Thyroid gland (tissue), 4 donors: ENCODE data around the gene LILRA6.
"Not testable (repeated sequence)": the region's sequence is repeated elsewhere in the genome, so short reads cannot be mapped to it uniquely, and the experiment has no call there.

ENCODE experiments used
- CTCF ChIP-seq, 6 experiments: fragments of 200-600 bp in 3 of 6; fragments of 450-650 bp in 3 of 6; sonication (generic) in 3 of 6; IDR thresholded peaks; one replicate each; pipeline ENCODE4 v1.5.1; 2016 to 2019; ENCODE audit warnings: antibody characterized with exemption in 6 of 6, mild to moderate bottlenecking in 2 of 6, inconsistent platforms in 1 of 6, moderate library complexity in 1 of 6
- POLR2A ChIP-seq, 2 donors: fragments of 450-650 bp; IDR thresholded peaks; one replicate each; pipeline ENCODE4 v1.6.1; 2017; ENCODE audit warnings: antibody characterized with exemption in 2 of 2, mild to moderate bottlenecking in 2 of 2, moderate library complexity in 1 of 2

GRCh38 chr19:54224619-54225018 is 18.0 kb downstream of the LILRA6 start:
- TF ChIP-seq POLR2A, CTCF (IDR thresholded peaks at IDR 0.05): not testable (repeated sequence)
